HEK293 (cell line): ENCODE data around the gene TRIM46.
A peak's percentile ranks its signal among the peaks of the same experiment; 100 is the strongest.

Experiments used
- GLI2 ChIP-seq: fragments of 450-650 bp; formaldehyde crosslinking; IDR thresholded peaks from 2 replicates; pipeline ENCODE4; 2017; ENCODE audit warnings: missing biosample characterization, missing genetic modification characterization, low read depth, borderline replicate concordance
- GLIS2 ChIP-seq: fragments of 450-650 bp; formaldehyde crosslinking; IDR thresholded peaks from 2 replicates; pipeline ENCODE4 v1.5.1; 2016; ENCODE audit warnings: missing biosample characterization, missing genetic modification characterization
- KLF16 ChIP-seq: fragments of 450-650 bp; formaldehyde crosslinking; IDR thresholded peaks from 2 replicates; pipeline ENCODE4 v1.5.1; 2017; ENCODE audit warnings: missing biosample characterization, missing genetic modification characterization
- KLF8 ChIP-seq: fragments of 450-650 bp; formaldehyde crosslinking; IDR thresholded peaks from 2 replicates; pipeline ENCODE4 v1.5.1; 2016; ENCODE audit warnings: missing biosample characterization, missing genetic modification characterization
- MEIS1 ChIP-seq: sonication (generic); formaldehyde crosslinking; IDR thresholded peaks from 2 replicates; pipeline ENCODE4 v1.8.1; 2022; ENCODE audit warnings: missing genetic modification reagents, mild to moderate bottlenecking, borderline replicate concordance
- OVOL3 ChIP-seq: fragments of 450-650 bp; formaldehyde crosslinking; IDR thresholded peaks from 2 replicates; pipeline ENCODE4 v1.5.1; 2016; ENCODE audit warnings: missing biosample characterization, missing genetic modification characterization
- PRDM10 ChIP-seq: fragments of 450-650 bp; formaldehyde crosslinking; IDR thresholded peaks from 2 replicates; pipeline ENCODE4 v1.5.1; 2016; ENCODE audit warnings: missing biosample characterization, missing genetic modification characterization
- YY2 ChIP-seq: fragments of 450-650 bp; formaldehyde crosslinking; IDR thresholded peaks from 2 replicates; pipeline ENCODE4 v1.5.1; 2016; ENCODE audit warnings: missing biosample characterization, missing genetic modification characterization
- ZBTB26 ChIP-seq: fragments of 450-650 bp; formaldehyde crosslinking; optimal IDR thresholded peaks from 2 replicates; pipeline ENCODE3; 2016; ENCODE audit warnings: missing biosample characterization, mild to moderate bottlenecking, missing genetic modification characterization
- ZEB2 ChIP-seq: fragments of 450-650 bp; formaldehyde crosslinking; IDR thresholded peaks from 2 replicates; pipeline ENCODE4 v1.5.1; 2016; ENCODE audit warnings: missing biosample characterization, missing genetic modification characterization
- ZFHX2 ChIP-seq: fragments of 450-650 bp; formaldehyde crosslinking; conservative IDR thresholded peaks from 2 replicates; pipeline ENCODE4 v1.5.1; 2016; ENCODE audit warnings: missing biosample characterization, missing genetic modification characterization
- ZFP3 ChIP-seq: fragments of 450-650 bp; formaldehyde crosslinking; IDR thresholded peaks from 2 replicates; pipeline ENCODE4 v1.5.1; 2016; ENCODE audit warnings: low read depth, missing biosample characterization, missing genetic modification characterization
- ZFP69B ChIP-seq: fragments of 450-650 bp; formaldehyde crosslinking; IDR thresholded peaks from 2 replicates; pipeline ENCODE4 v1.5.1; 2016; ENCODE audit warnings: missing biosample characterization, missing genetic modification characterization
- ZNF148 ChIP-seq: fragments of 450-650 bp; formaldehyde crosslinking; IDR thresholded peaks from 2 replicates; pipeline ENCODE4 v1.5.0; 2017; ENCODE audit warnings: missing biosample characterization, missing genetic modification characterization, borderline replicate concordance
- ZNF2 ChIP-seq: fragments of 450-650 bp; formaldehyde crosslinking; IDR thresholded peaks from 2 replicates; pipeline ENCODE4 v1.5.1; 2016; ENCODE audit warnings: missing biosample characterization, missing genetic modification characterization
- ZNF214 ChIP-seq: fragments of 450-650 bp; formaldehyde crosslinking; IDR thresholded peaks from 2 replicates; pipeline ENCODE4 v1.5.1; 2017; ENCODE audit warnings: missing biosample characterization, mild to moderate bottlenecking, missing genetic modification characterization, borderline replicate concordance
- ZNF248 ChIP-seq: fragments of 450-650 bp; formaldehyde crosslinking; IDR thresholded peaks from 2 replicates; pipeline ENCODE4 v1.5.1; 2017; ENCODE audit warnings: missing biosample characterization, missing genetic modification characterization
- ZNF266 ChIP-seq: fragments of 450-650 bp; formaldehyde crosslinking; IDR thresholded peaks from 2 replicates; pipeline ENCODE4 v1.5.1; 2016; ENCODE audit warnings: missing biosample characterization, missing genetic modification characterization, low read depth
- ZNF341 ChIP-seq: fragments of 450-650 bp; formaldehyde crosslinking; IDR thresholded peaks from 2 replicates; pipeline ENCODE4; 2016; ENCODE audit warnings: low read depth, missing biosample characterization, missing genetic modification characterization
- ZNF350 ChIP-seq: fragments of 450-650 bp; formaldehyde crosslinking; IDR thresholded peaks from 2 replicates; pipeline ENCODE4 v1.5.0; 2017; ENCODE audit warnings: missing biosample characterization, mild to moderate bottlenecking, missing genetic modification characterization
- ZNF423 ChIP-seq: fragments of 450-650 bp; formaldehyde crosslinking; IDR thresholded peaks from 2 replicates; pipeline ENCODE4 v1.5.1; 2016; ENCODE audit warnings: missing biosample characterization, missing genetic modification characterization
- ZNF555 ChIP-seq: fragments of 450-650 bp; formaldehyde crosslinking; conservative IDR thresholded peaks from 2 replicates; pipeline ENCODE4 v1.5.1; 2017; ENCODE audit warnings: missing biosample characterization, mild to moderate bottlenecking, missing genetic modification characterization, inconsistent platforms
- ZNF571 ChIP-seq: fragments of 450-650 bp; formaldehyde crosslinking; IDR thresholded peaks from 2 replicates; pipeline ENCODE4 v1.5.0; 2017; ENCODE audit warnings: missing biosample characterization, missing genetic modification characterization
- ZNF580 ChIP-seq: fragments of 450-650 bp; formaldehyde crosslinking; IDR thresholded peaks from 2 replicates; pipeline ENCODE4 v1.5.1; 2016; ENCODE audit warnings: missing biosample characterization, missing genetic modification characterization
- ZNF596 ChIP-seq: fragments of 450-650 bp; IDR thresholded peaks from 2 replicates; pipeline ENCODE4 v1.5.0; 2018; ENCODE audit warnings: missing biosample characterization, mild to moderate bottlenecking, missing genetic modification characterization, moderate library complexity
- ZNF629 ChIP-seq: fragments of 450-650 bp; formaldehyde crosslinking; IDR thresholded peaks from 2 replicates; pipeline ENCODE4 v1.5.1; 2017; ENCODE audit warnings: missing biosample characterization, missing genetic modification characterization
- ZNF645 ChIP-seq: fragments of 450-650 bp; formaldehyde crosslinking; IDR thresholded peaks from 2 replicates; pipeline ENCODE4; 2016; ENCODE audit warnings: missing biosample characterization, missing genetic modification characterization
- ZNF76 ChIP-seq: fragments of 450-650 bp; formaldehyde crosslinking; IDR thresholded peaks from 2 replicates; pipeline ENCODE4; 2016; ENCODE audit warnings: low read depth, missing biosample characterization, missing genetic modification characterization, borderline replicate concordance
- ZNF768 ChIP-seq: fragments of 450-650 bp; formaldehyde crosslinking; IDR thresholded peaks from 2 replicates; pipeline ENCODE4 v1.5.1; 2018; ENCODE audit warnings: missing biosample characterization, mild to moderate bottlenecking, missing genetic modification characterization
- ZNF792 ChIP-seq: fragments of 450-650 bp; formaldehyde crosslinking; IDR thresholded peaks from 2 replicates; pipeline ENCODE4 v1.5.1; 2016; ENCODE audit warnings: missing biosample characterization, missing genetic modification characterization

Gene TRIM46

GRCh38 chr1:155127105-155127966 lies 46.3 kb upstream of the TRIM46 start, which contains the start of gene EFNA1 (continued):
- TF ChIP-seq ZNF148 (no peak), KLF16 (tag by site-specific recombination) (peak; percentile 54; the same call in 1 of the 2 replicates), ZNF768 (tag by site-specific recombination) (no peak), ZFP3 (tag by site-specific recombination) (no peak), ZFP69B (peak; percentile 58), YY2 (tag by site-specific recombination) (no peak), ZEB2 (peak; percentile 79), ZNF792 (tag by site-specific recombination) (no peak), ZNF2 (tag by site-specific recombination) (peak; percentile 81; the same call in 1 of the 2 replicates), ZNF214 (tag by site-specific recombination) (no peak), MEIS1 (CRISPR knock-in tag) (no peak), ZNF266 (tag by site-specific recombination) (0 out of 2 replicates have a peak, but pooled peaks have one; percentile 22), ZNF76 (peak; percentile 56), ZNF341 (tag by site-specific recombination) (no peak), PRDM10 (tag by site-specific recombination) (peak; percentile 54), ZNF571 (tag by site-specific recombination) (no peak), ZNF645 (no peak), ZNF423 (0 out of 2 replicates have a peak, but pooled peaks have one; percentile 24), ZNF555 (tag by site-specific recombination) (no peak), ZNF580 (tag by site-specific recombination) (0 out of 2 replicates have a peak, but pooled peaks have one; percentile 41), GLI2 (tag by site-specific recombination) (no peak; the same call in 1 of the 2 replicates), ZNF350 (tag by site-specific recombination) (no peak), ZFHX2 (tag by site-specific recombination) (peak; percentile 90), KLF8 (peak; percentile 74), ZNF248 (tag by site-specific recombination) (no peak), ZNF596 (tag by site-specific recombination) (0 out of 2 replicates have a peak, but pooled peaks have one; percentile 16), OVOL3 (tag by site-specific recombination) (peak; percentile 42; the same call in 1 of the 2 replicates), ZNF629 (tag by site-specific recombination) (peak; percentile 81), GLIS2 (peak; percentile 57; the same call in 1 of the 2 replicates), ZBTB26 (tag by site-specific recombination) (peak; percentile 96)
